ENCODE results near the gene LHFPL4. TPM values are rescaled to one million over a fixed set of nuclear protein-coding genes. Genes with fewer than 3 reads are reported as not detected.

The LHFPL4 gene
- total and polyA plus RNA-seq, 2 of the 8 experiments (the other 6 are each of a cell fraction or from before 2014, with no cell fraction given), result 5.0 to 16.9 TPM

- TF ChIP-seq JUND (IDR thresholded peaks at IDR 0.05; ENCODE audit: low read length), result no peak
- no peak for TF ChIP-seq SIN3A (conservative IDR thresholded peaks at IDR 0.05 in 1 of 2, IDR thresholded peaks at IDR 0.05 in 1 of 2; ENCODE audit: low read depth in 1 of 2, low read length in 2 of 2)
- no peak for TF ChIP-seq ASH2L (IDR thresholded peaks at IDR 0.05; ENCODE audit: low read length)
- no peak for TF ChIP-seq MAFK (IDR thresholded peaks at IDR 0.05; ENCODE audit: low read depth, low read length)
- no peak for TF ChIP-seq RXRA (IDR thresholded peaks at IDR 0.05; ENCODE audit: insufficient read depth, low read depth, low read length)
- TF ChIP-seq SP1 (IDR thresholded peaks at IDR 0.05; ENCODE audit: low read depth, low read length), result no peak
- no peak for TF ChIP-seq NRF1 (IDR thresholded peaks at IDR 0.05; ENCODE audit: low read depth, low read length)
These were observed 83.6 kb downstream of the LHFPL4 start (continued) for GRCh38 chr3:9469986-9470385.

All from H1 (cell line).